ENCODE measurements around the gene DTX1.

The DTX1 gene

GRCh38 chr12:113095405-113095804 is 38.9 kb downstream of the DTX1 start:
- no peak for DNase-seq (ENCODE audit: low read depth)

- no peak for DNase-seq (ENCODE audit: low read depth)
These were observed 40.3 kb downstream of the DTX1 start for GRCh38 chr12:113096675-113097461.

- DNase-seq (ENCODE audit: low read depth), result no peak
These were observed 41.3 kb downstream of the DTX1 start for GRCh38 chr12:113097716-113098440.

GRCh38 chr12:113098441-113099028 is 42.0 kb downstream of the DTX1 start:
- DNase-seq (ENCODE audit: low read depth), result peak; percentile 35

GRCh38 chr12:113099364-113099763 is 42.8 kb downstream of the DTX1 start:
- no peak for DNase-seq (ENCODE audit: low read depth)

GRCh38 chr12:113099764-113100163 is 43.2 kb downstream of the DTX1 start:
- DNase-seq (ENCODE audit: low read depth), result no peak

- DNase-seq (ENCODE audit: low read depth), result no peak
These were observed 45.2 kb downstream of the DTX1 start for GRCh38 chr12:113101751-113102150.

- no peak for DNase-seq (ENCODE audit: low read depth)
These were observed 46.3 kb downstream of the DTX1 start for GRCh38 chr12:113102811-113103210.

- peak; percentile 42 for DNase-seq (ENCODE audit: low read depth)
These were observed 47.4 kb downstream of the DTX1 start for GRCh38 chr12:113103756-113104450.

GRCh38 chr12:113104953-113105510 is 48.5 kb downstream of the DTX1 start:
- no peak for DNase-seq (ENCODE audit: low read depth)

- no peak for DNase-seq (ENCODE audit: low read depth)
These were observed 49.2 kb downstream of the DTX1 start for GRCh38 chr12:113105606-113106271.

- no peak for DNase-seq (ENCODE audit: low read depth)
These were observed 49.8 kb downstream of the DTX1 start for GRCh38 chr12:113106361-113106760.

GRCh38 chr12:113108308-113108707 is 51.8 kb downstream of the DTX1 start:
- no peak for DNase-seq (ENCODE audit: low read depth)

GRCh38 chr12:113109360-113109759 is 52.8 kb downstream of the DTX1 start:
- DNase-seq (ENCODE audit: low read depth), result no peak

- no peak for DNase-seq (ENCODE audit: low read depth)
These were observed 53.5 kb downstream of the DTX1 start for GRCh38 chr12:113109872-113110599.

- DNase-seq (ENCODE audit: low read depth), result no peak
These were observed 54.7 kb downstream of the DTX1 start for GRCh38 chr12:113111247-113111646.

- DNase-seq (ENCODE audit: low read depth), result no peak
These were observed 55.7 kb downstream of the DTX1 start for GRCh38 chr12:113112043-113112899.

GRCh38 chr12:113113397-113113796 is 56.9 kb downstream of the DTX1 start:
- DNase-seq (ENCODE audit: low read depth), result no peak

- DNase-seq (ENCODE audit: low read depth), result no peak
These were observed 58.1 kb downstream of the DTX1 start for GRCh38 chr12:113114447-113115178.

Data from T-helper 22 cell (primary cell).